ENCODE data around the gene KRTAP13-3. TPM values are rescaled to one million over a fixed set of nuclear protein-coding genes. Genes with fewer than 3 reads are reported as not detected.

The KRTAP13-3 gene
- not detected for total RNA-seq

- no peak for DNase-seq
Observed at GRCh38 chr21:30425826-30426225, at the start of gene KRTAP13-3. Gene KRTAP13-3, minus strand, starts transcription at chr21:30425926. Its CDS starts 14 bp downstream, at chr21:30425912.

- DNase-seq: no peak
Observed at GRCh38 chr21:30468900-30469714, 43.4 kb upstream of the KRTAP13-3 start.

GRCh38 chr21:30463713-30464112 lies 38.0 kb upstream of the KRTAP13-3 start:
- DNase-seq: no peak

- no peak for DNase-seq
Observed at GRCh38 chr21:30448514-30448913, 22.8 kb upstream of the KRTAP13-3 start.

GRCh38 chr21:30447056-30447455 lies 21.3 kb upstream of the KRTAP13-3 start:
- no peak for DNase-seq

- no peak for DNase-seq
Observed at GRCh38 chr21:30444204-30444603, 18.5 kb upstream of the KRTAP13-3 start.

GRCh38 chr21:30443226-30443625 lies 17.5 kb upstream of the KRTAP13-3 start:
- no peak for DNase-seq

- no peak for DNase-seq
Observed at GRCh38 chr21:30439975-30440374, 14.2 kb upstream of the KRTAP13-3 start, which contains the start of gene KRTAP15-1. Gene KRTAP15-1, plus strand, starts transcription at chr21:30440275. Its CDS starts 53 bp downstream, at chr21:30440328.

- DNase-seq: no peak
Observed at GRCh38 chr21:30437010-30437565, 11.4 kb upstream of the KRTAP13-3 start.

GRCh38 chr21:30434033-30434631 lies 8.4 kb upstream of the KRTAP13-3 start:
- no peak for DNase-seq

GRCh38 chr21:30430170-30430655 lies 4.5 kb upstream of the KRTAP13-3 start, which contains the start of gene KRTAP13-4:
Gene KRTAP13-4, plus strand, starts transcription at chr21:30430220. Its CDS starts 56 bp downstream, at chr21:30430276.
- no peak for DNase-seq

- DNase-seq: no peak
Observed at GRCh38 chr21:30426731-30427130, 1.0 kb upstream of the KRTAP13-3 start.

GRCh38 chr21:30415993-30416392 lies 9.7 kb downstream of the KRTAP13-3 start:
- no peak for DNase-seq

- DNase-seq: no peak
Observed at GRCh38 chr21:30408782-30409494, 16.8 kb downstream of the KRTAP13-3 start.

GRCh38 chr21:30395731-30396130 lies 30.0 kb downstream of the KRTAP13-3 start, which contains the start of gene KRTAP13-1:
Gene KRTAP13-1, plus strand, starts transcription at chr21:30396031. Its CDS starts 56 bp downstream, at chr21:30396087.
- DNase-seq: no peak

GRCh38 chr21:30391492-30392025 lies 34.2 kb downstream of the KRTAP13-3 start:
- DNase-seq: no peak

- DNase-seq: no peak
Observed at GRCh38 chr21:30382201-30382600, 43.5 kb downstream of the KRTAP13-3 start.

Data from skin of body (tissue), 2 donors.